HG03558 (cell line): Measurements from ENCODE around the gene SLC38A1.
A peak's percentile ranks its signal among the peaks of the same experiment; 100 is the strongest.

Experiments
- ATAC-seq: cut with Tn5 transposase; IDR thresholded peaks from one replicate; pipeline ENCODE4 v1.9.1; 2021; ENCODE audit warnings: moderate number of reproducible peaks; ENCODE audit not compliant: unreplicated experiment; ENCODE audit errors: extremely low read depth

Gene SLC38A1

DNA sequence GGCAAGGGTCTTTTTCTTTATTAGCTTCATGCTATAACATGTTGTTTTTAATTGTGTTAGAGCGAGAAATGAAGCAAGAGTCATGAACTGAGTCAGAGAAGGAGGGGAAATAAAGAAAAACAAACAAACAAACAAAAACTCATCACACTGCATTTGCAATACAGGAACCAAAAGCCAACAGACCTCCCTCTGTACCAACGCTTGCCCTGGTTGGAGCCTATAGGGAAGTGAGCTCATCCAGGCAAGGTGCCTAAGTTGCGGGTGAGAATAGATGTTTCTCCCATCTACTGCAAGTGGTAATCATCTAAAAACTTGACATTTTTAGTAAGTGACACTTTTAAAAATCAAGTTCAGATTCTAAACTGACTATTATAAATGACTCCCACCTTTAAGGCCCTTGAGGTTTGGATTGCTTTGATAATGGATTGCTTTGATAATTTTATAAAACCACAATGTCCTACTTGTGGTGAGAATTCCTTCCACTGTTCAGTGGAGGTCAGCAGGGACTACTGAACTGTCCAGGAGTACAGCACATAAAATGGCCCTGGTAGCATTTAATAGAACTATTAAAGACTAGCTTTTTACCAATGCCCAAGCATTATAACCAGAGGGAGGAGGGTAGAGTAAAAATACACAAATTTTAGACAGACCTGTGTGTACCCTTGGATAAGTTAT is 31.3 kb downstream of the SLC38A1 start:
- no peak for ATAC-seq

DNA sequence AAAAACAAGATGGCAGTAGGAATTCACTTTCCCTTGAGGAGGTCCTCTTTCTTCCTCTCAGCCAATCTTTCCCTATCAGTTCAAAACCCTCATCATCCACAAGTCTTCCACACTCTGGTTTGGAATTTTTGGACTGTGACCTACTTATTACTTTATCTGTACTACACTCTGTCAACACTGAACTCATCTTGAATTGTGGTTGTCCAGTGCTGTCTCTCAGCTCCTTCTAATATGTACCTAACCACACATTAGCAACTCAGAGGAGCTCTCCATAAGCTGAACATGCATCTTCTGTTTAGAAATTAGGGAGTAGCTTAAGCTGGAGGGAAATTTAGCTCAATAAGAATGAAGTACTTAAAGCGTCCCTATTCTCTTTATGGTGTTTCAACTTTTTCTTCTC is 34.8 kb downstream of the SLC38A1 start:
- ATAC-seq, result no peak

- ATAC-seq, result no peak
Measured at GRCh38 chr12:46233423-46233822, 35.4 kb downstream of the SLC38A1 start.

- no peak for ATAC-seq
Measured at GRCh38 chr12:46230983-46231382, 37.9 kb downstream of the SLC38A1 start.

DNA sequence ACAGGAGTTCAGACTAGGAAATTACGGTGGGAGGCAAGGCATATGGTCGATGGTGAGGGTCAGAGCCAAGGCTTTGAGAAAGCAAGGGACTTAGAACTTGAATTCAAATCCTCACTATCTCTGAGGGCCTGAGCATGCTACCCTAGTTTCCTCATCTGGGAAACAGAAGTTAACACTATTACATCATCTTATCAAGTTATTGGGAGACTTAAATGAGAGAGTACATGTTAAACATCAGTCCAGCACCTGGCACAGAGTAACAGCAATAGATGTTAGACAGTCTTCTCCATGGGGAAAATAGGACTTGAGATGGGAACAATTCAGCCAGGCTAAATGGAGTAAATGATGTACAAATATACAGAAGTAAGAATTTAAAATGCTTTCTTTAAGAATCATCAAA is 38.5 kb downstream of the SLC38A1 start:
- ATAC-seq, result no peak

GRCh38 chr12:46227616-46228015 is 41.2 kb downstream of the SLC38A1 start:
- no peak for ATAC-seq

GRCh38 chr12:46224386-46224785 is 44.5 kb downstream of the SLC38A1 start:
- no peak for ATAC-seq

DNA sequence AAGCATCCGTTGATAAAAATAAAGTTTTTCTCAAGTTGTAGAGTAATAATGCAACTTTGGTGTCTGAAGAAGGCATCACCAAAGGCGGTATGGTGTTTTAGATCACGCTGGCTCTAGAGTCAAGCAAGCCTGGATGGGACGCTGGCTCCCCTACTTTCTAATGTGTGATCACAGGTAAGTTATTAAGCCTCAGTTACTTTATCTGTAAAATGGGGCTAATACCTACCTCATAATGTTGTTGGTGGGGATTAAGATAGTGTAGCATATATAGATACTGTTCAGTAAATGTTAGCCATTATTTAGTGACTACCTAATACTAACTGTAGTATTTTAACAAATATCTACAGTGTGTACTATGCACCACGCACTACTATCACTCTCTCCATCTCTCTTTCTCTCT is 45.8 kb downstream of the SLC38A1 start:
- no peak for ATAC-seq

DNA sequence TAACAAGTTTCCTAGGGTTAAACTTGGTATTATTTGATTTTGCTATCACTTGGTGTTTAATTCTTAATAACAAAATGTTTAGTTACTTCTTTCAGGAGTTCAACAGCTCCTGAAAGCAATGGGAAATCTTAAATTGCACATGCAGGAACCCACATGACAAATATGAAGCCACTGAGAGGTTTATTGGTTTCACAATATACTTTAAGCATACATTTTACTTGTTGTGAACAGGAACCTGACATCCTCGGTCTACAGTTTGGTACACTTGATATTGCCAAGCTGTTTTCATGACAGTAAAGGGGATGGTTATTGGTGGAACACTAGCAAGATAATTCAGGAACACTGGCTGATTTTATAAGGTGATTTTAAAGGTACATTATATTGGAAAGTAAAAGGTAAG is 46.2 kb downstream of the SLC38A1 start:
- no peak for ATAC-seq

GRCh38 chr12:46221255-46222128 is 47.4 kb downstream of the SLC38A1 start:
- no peak for ATAC-seq

- no peak for ATAC-seq
Measured at GRCh38 chr12:46219877-46220655, 48.8 kb downstream of the SLC38A1 start.

DNA sequence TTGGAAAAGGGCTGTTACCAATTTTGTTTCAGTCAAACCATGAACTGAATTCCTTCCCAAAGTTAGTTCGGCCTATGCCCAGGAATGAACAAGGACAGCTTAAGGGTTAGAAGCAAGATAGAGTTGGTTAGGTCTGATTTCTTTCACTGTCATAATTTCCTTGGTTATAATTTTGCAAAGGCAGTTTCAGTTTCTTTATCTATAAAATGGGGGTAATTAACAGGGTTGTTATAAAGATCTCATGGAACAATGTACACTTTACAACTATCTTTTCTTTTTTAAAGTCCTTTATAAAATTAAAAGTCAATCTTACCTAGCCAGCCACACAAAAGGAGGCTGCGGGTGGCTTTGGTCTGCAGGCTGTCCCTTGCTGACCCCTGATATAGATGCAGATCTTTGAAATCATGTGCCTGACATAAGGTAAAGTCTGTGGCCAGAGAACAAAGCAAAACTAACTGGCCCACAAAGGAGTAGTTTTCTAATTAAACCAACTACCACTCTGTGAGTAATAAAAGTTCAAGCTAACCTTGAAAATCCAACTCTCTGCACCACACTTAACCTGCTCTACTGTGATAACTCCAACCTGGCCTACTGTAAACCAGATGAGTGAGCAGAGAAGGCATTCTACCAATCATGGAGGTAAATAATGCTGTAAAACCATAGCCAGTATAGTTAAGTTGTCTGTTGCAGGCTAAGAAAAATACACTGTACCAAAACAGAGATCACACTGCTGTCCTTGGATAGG is 49.5 kb downstream of the SLC38A1 start:
- ATAC-seq, result no peak

DNA sequence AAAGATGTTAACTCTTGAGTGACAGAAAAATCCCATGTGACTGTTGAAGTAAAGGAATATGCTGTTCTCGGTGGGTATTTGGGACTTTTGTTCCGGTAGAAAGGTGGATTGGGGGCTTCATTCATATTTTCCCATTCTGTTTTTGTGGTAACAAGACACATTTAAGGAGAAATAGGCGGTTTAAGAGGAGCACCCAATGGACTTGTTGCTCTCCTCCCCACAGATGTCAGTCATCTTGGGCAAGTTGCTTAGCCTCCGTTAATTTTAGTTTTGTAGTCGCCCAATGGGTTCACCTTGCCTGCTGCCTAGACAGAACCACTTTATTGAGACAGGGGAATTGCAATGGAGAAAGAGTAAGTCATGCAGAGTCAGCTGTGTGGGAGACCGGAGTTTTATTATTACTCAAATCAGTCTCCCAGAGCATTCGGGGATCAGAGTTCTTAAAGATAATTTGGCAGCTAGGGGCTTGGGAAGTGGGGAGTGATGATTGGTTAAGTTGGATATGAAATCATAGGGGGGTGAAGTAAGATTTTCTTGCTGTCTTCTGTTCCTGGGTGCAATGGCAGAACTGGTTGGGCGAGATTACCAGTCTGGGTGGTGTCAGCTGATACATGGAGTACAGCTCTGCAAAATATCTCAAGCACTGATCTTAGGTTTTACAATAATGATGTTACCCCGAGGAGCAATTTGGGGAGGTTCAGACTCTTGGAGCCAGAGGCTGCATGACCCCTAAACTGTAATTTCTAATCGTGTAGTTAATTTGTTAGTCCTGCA is 50.3 kb downstream of the SLC38A1 start:
- no peak for ATAC-seq

- peak; percentile 36 for ATAC-seq
Measured at GRCh38 chr12:46217541-46218321, 51.1 kb downstream of the SLC38A1 start.

GRCh38 chr12:46214668-46215436 is 54.0 kb downstream of the SLC38A1 start:
- peak; percentile 46 for ATAC-seq

DNA sequence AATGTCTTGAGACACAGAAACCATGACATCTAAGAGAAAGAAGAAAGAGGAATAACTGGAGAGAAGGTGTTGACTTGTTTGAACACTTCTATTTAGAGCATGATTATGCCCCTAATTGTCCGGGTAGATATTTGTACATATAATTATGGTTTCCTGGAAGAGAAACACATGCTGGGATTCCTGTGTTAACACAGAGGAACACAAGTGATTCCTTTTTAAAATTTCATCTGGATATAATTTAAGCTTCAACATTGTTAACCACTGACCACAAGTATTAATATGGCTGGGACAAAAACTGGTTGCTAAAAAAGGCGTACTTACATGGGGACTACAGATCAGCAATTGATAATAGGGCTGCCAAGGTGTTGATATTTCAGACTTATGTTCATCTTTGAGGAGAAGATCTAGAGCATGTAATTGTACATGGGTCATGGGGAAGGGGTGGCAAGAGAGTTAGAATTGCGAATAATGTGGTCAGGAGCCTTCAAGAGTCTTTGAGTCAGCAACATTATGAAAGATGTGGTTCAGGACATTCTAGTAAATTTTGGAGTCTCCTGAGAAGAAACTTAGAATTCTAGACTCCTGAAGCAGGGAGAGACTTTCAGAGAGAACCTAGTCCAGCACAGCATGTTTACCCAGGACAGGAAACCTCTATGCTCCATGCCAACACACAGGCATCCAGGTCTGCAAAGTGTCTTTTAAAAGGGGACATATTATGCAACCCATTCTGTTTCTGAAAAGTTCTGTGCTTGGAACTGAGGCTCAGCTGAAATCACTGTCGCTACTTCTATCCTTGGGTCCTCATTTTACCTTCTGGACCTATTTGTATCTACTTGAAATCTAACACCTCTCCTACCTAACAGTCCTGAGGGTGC is 56.5 kb downstream of the SLC38A1 start:
- no peak for ATAC-seq

DNA sequence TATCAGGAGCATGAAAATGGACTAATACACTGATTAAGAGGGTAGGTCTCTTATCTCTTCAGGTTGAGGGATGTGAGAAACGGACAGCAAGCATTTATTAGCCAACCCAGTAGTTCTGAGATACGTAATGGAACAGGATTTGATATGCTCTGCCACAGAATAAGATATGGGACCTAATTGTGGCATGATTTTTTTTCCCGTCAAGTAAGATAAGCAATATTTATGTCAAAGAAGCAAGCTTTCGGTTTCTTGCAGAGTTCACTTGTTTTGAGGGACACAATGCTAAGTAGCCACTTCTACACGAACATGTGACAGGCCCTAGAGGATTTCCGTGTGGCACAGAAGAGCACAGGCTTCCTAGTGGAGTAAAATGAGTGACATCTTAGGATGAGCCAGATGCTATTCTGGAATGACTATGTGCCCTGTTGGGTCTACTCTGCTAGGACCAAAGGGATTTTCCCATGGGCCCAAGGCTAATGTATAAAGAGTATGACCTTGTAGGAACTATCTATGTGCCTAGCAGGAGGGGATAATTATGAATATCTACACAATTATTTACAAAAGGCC is 57.9 kb downstream of the SLC38A1 start:
- ATAC-seq, result no peak
